Esophagus squamous epithelium (tissue), 5 donors: Measurements from ENCODE around the gene METTL2B. TPM values are rescaled to one million over a fixed set of nuclear protein-coding genes. Genes with fewer than 3 reads are reported as not detected.
"Not testable (repeated sequence)": the region's sequence is repeated elsewhere in the genome, so short reads cannot be mapped to it uniquely, and the experiment has no call there.

Experiments used
- DNase-seq: peaks from one replicate; lab custom pipeline; 2025; lab: John Stamatoyannopoulos, UW
- H3K27ac ChIP-seq, 4 donors: fragments of 200-600 bp; sonication (generic); one replicate each; pipeline ENCODE4 v1.5.1; 2016 to 2019; ENCODE audit warnings: mild to moderate bottlenecking in 1 of 4
- H3K27me3 ChIP-seq, 4 donors: fragments of 200-600 bp; sonication (generic); 1 replicate in 3 of 4; 2 replicates in 1 of 4; pipeline versions ENCODE4 v1.5.1 to v1.6.0; 2017 to 2021; ENCODE audit warnings: antibody characterized with exemption in 1 of 4
- H3K36me3 ChIP-seq, 3 donors: fragments of 200-600 bp; sonication (generic); one replicate each; pipeline ENCODE4 v1.5.1; 2016 to 2019
- H3K4me1 ChIP-seq, 3 donors: fragments of 200-600 bp; sonication (generic); one replicate each; pipeline ENCODE4 v1.5.1; 2017 to 2019
- H3K4me3 ChIP-seq, 4 donors: fragments of 200-600 bp; sonication (generic); 1 replicate in 3 of 4; 2 replicates in 1 of 4; pipeline ENCODE4 v1.5.1; 2016 to 2019; ENCODE audit warnings: mild to moderate bottlenecking in 2 of 4, moderate library complexity in 1 of 4
- H3K9me3 ChIP-seq, 3 donors: fragments of 200-600 bp; sonication (generic); one replicate each; pipeline ENCODE4 v1.5.1; 2016 to 2019
- CTCF ChIP-seq, 6 experiments: fragments of 450-650 bp in 4 of 6; fragments of 200-600 bp in 2 of 6; sonication (generic) in 2 of 6; IDR thresholded peaks; one replicate each; pipeline ENCODE4 v1.5.1; 2016 to 2019; ENCODE audit warnings: antibody characterized with exemption in 6 of 6, mild to moderate bottlenecking in 4 of 6, moderate library complexity in 4 of 6
- POLR2A ChIP-seq, 4 donors: fragments of 450-650 bp; IDR thresholded peaks; one replicate each; pipeline ENCODE4 v1.6.1; 2017; ENCODE audit warnings: antibody characterized with exemption in 4 of 4, mild to moderate bottlenecking in 4 of 4, moderate library complexity in 3 of 4
- WGBS, 2 donors: methylation state at CpG; one replicate each; pipeline ENCODE4 v1.1.5; 2018; 5-methylcytosine and 5-hydroxymethylcytosine counted together
- intact Hi-C: fragments of 100-400 bp; cut with DNase I; formaldehyde crosslinking; loops from one replicate; pipeline ENCODE4 v1.15.0; 2022
- small RNA-seq, 4 donors: library from RNA; depleted of rRNA; stranded (forward); fragments of <200 nt; gene quantifications; one replicate each; pipeline ENCODE3, GENCODE V24; 2016
- total RNA-seq, 4 donors: library from RNA; depleted of rRNA; stranded (reverse); fragments of >200 nt; gene quantifications; one replicate each; pipeline ENCODE4 v1.1.0, GENCODE V29; 2016
- donor health status: DM: yes; HTN: yes; CAD: no.

METTL2B gene
- total RNA-seq, 4 donors from 2014 or later: 20.2 to 26.6 (median 24.5) TPM

GRCh38 chr7:128550920-128551319 lies 74.4 kb downstream of the METTL2B start:
- Histone ChIP-seq H3K9me3 (no peaks in the 10 kb centered on the region), H3K36me3 (peaks cover 0 to 62% (median 0%) of the 10 kb centered on the region in 3 donors), H3K27ac (no peak overlapping the region), H3K27me3 (no peaks in the 10 kb centered on the region), H3K4me3 (no peak overlapping the region), H3K4me1 (no peaks in the 10 kb centered on the region)
- intact Hi-C loops: no loop called here
- TF ChIP-seq CTCF (IDR thresholded peaks at IDR 0.05): no peak
- no peak for TF ChIP-seq POLR2A (IDR thresholded peaks at IDR 0.05)
- DNase-seq: no peak
- 63 to 100% methylated on average over 1 of the region's 1 CpG for WGBS, 2 donors

DNA sequence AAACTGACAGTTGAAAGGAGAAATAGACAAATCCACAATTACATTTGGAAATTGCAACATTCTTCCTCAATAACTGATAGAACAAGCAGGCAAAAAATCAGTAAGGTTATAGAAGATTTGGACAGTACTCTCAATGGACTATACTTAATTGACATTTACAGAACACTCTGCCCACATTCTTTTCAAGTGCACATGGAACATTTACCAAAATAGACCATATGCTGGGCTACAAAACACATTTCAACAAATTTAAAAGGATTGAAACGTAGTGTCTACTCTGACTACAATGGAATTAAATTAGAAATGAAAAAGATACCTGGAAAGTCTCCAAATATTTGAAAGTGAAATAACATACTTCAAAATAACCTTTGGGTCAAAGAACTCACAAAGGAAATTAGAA lies 77.8 kb downstream of the METTL2B start:
- H3K27ac ChIP-seq, H3K27me3 ChIP-seq, H3K4me1 ChIP-seq, H3K4me3 ChIP-seq, DNase-seq, intact Hi-C loops, H3K9me3 ChIP-seq: not testable (repeated sequence)
- 11 to 75% methylated on average over 1 of the region's 1 CpG for WGBS, 2 donors
- peaks cover 0 to 39% (median 0%) of the 10 kb centered on the region in 3 donors for H3K36me3 ChIP-seq

Small RNA genes within 50 kb of the gene (small RNA-seq; reads per million reads assigned to genes)
- gene AC010655.1 (0 reads per million in 4 donors), gene AC010655.2 (0 reads per million in 4 donors), gene RF00017 (0 reads per million in 4 donors), gene RNU7-54P (0 reads per million in 4 donors)

Other genes with a start within 250 kb of the METTL2B start
- gene LEP, start 235.5 kb upstream of the METTL2B start, total RNA-seq: not detected
- gene RBM28, start 132.8 kb upstream of the METTL2B start, total RNA-seq: 10 to 100 TPM; 12.9 to 28.8 (median 18.7) TPM
- gene PRRT4, start 115.1 kb upstream of the METTL2B start, total RNA-seq: 1 to 10 TPM in 3 of 4 donors, under 1 TPM in 1; 0.38 to 1.9 (median 1.5) TPM
- 10 to 100 TPM; 30.2 to 53.7 (median 41.6) TPM for gene IMPDH1, start 66.8 kb upstream of the METTL2B start, total RNA-seq
- 10 to 100 TPM; 17.6 to 53.0 (median 21.9) TPM for gene HILPDA, start 20.9 kb upstream of the METTL2B start, total RNA-seq
- gene GARIN1A, start 195.5 kb downstream of the METTL2B start, total RNA-seq: under 1 TPM in 3 of 4 donors, not detected in 1; 0.19 to 0.38 (median 0.35) TPM